Measurements from ENCODE around the gene TANGO2.

Gene TANGO2

GRCh38 chr22:20026204-20026908 lies 5.4 kb downstream of the TANGO2 start:
- Histone ChIP-seq H3K4me3 (ENCODE audit: low read depth in 1 of 2, low read length in 2 of 2) (no peak overlapping the region), H3K4me1 (ENCODE audit: control insufficient read depth in 1 of 2, insufficient read depth in 2 of 2, low read length in 2 of 2) (peaks cover 9 to 17% of the 10 kb centered on the region in 2 donors), H3K27ac (ENCODE audit: low read length) (no peak overlapping the region)

DNA sequence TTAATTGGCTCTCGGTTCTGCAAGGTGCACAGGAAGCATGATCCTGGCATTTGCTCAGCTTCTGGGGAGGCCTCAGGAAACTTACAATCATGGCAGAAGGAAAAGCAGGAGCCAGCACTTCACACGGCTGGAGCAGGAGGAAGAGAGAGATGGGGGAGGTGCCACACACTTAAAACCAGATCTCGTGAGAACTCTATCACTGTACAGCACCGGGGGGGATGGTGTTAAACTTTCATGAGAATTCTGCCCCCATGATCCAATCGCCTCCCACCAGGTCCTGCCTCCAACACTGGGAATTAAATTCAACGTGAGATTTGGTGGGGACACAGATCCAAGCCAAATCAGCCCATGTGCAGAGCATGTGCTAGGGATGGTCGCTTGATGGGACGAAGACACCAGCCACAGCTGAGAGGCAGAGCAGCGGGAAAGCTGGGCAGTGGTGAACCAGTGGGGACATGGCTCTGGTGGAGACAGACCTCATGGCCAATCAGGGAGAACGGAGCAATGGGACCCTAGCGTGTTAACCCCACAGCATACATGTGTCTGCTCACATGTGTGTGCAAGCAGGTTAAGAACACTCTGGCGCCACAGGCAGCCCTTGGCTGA lies 6.2 kb downstream of the TANGO2 start:
- Histone ChIP-seq H3K27me3 (ENCODE audit: low read depth, low read length) (no peaks in the 10 kb centered on the region), H3K36me3 (ENCODE audit: control insufficient read depth in 1 of 2, insufficient read depth in 2 of 2, low read length in 2 of 2) (peaks cover 0 to 4% of the 10 kb centered on the region in 2 donors), H3K4me3 (ENCODE audit: low read depth in 1 of 2, low read length in 2 of 2) (no peak overlapping the region), H3K4me1 (ENCODE audit: control insufficient read depth in 1 of 2, insufficient read depth in 2 of 2, low read length in 2 of 2) (peaks cover 4 to 13% of the 10 kb centered on the region in 2 donors), H3K9me3 (ENCODE audit: control insufficient read depth in 1 of 2, low read length in 2 of 2) (no peaks in the 10 kb centered on the region), H3K27ac (ENCODE audit: low read length) (no peak overlapping the region)

More at GRCh38 chr22:20026204-20026908, 5.4 kb downstream of the TANGO2 start:
- Histone ChIP-seq H3K36me3 (ENCODE audit: control insufficient read depth in 1 of 2, insufficient read depth in 2 of 2, low read length in 2 of 2) (no peaks in the 10 kb centered on the region), H3K9me3 (ENCODE audit: control insufficient read depth in 1 of 2, low read length in 2 of 2) (no peaks in the 10 kb centered on the region), H3K27me3 (ENCODE audit: low read depth, low read length) (no peaks in the 10 kb centered on the region)

GRCh38 chr22:20027966-20028854 lies 7.3 kb downstream of the TANGO2 start:
- no peaks in the 10 kb centered on the region for H3K27me3 ChIP-seq (ENCODE audit: low read depth, low read length)
- peaks cover 0 to 17% of the 10 kb centered on the region in 2 donors for H3K4me1 ChIP-seq (ENCODE audit: control insufficient read depth in 1 of 2, insufficient read depth in 2 of 2, low read length in 2 of 2)
- H3K9me3 ChIP-seq (ENCODE audit: control insufficient read depth in 1 of 2, low read length in 2 of 2) = no peaks in the 10 kb centered on the region
- H3K36me3 ChIP-seq (ENCODE audit: control insufficient read depth in 1 of 2, insufficient read depth in 2 of 2, low read length in 2 of 2) = peaks cover 0 to 7% of the 10 kb centered on the region in 2 donors
- H3K27ac ChIP-seq (ENCODE audit: low read length) = no peak overlapping the region
- no peak overlapping the region for H3K4me3 ChIP-seq (ENCODE audit: low read depth in 1 of 2, low read length in 2 of 2)

- Histone ChIP-seq H3K9me3 (ENCODE audit: control insufficient read depth in 1 of 2, low read length in 2 of 2) (no peaks in the 10 kb centered on the region), H3K27me3 (ENCODE audit: low read depth, low read length) (no peaks in the 10 kb centered on the region), H3K27ac (ENCODE audit: low read length) (no peak overlapping the region), H3K4me3 (ENCODE audit: low read depth in 1 of 2, low read length in 2 of 2) (no peak overlapping the region), H3K36me3 (ENCODE audit: control insufficient read depth in 1 of 2, insufficient read depth in 2 of 2, low read length in 2 of 2) (peaks cover 0 to 7% of the 10 kb centered on the region in 2 donors), H3K4me1 (ENCODE audit: control insufficient read depth in 1 of 2, insufficient read depth in 2 of 2, low read length in 2 of 2) (peaks cover 0 to 22% of the 10 kb centered on the region in 2 donors)
Observed at GRCh38 chr22:20028855-20029549, 8.1 kb downstream of the TANGO2 start.

GRCh38 chr22:20029550-20030225 lies 8.8 kb downstream of the TANGO2 start:
- H3K36me3 ChIP-seq (ENCODE audit: control insufficient read depth in 1 of 2, insufficient read depth in 2 of 2, low read length in 2 of 2) = peaks cover 0 to 7% of the 10 kb centered on the region in 2 donors
- no peaks in the 10 kb centered on the region for H3K9me3 ChIP-seq (ENCODE audit: control insufficient read depth in 1 of 2, low read length in 2 of 2)
- H3K27me3 ChIP-seq (ENCODE audit: low read depth, low read length) = no peaks in the 10 kb centered on the region
- H3K4me1 ChIP-seq (ENCODE audit: control insufficient read depth in 1 of 2, insufficient read depth in 2 of 2, low read length in 2 of 2) = peaks cover 0 to 22% of the 10 kb centered on the region in 2 donors
- no peak overlapping the region for H3K4me3 ChIP-seq (ENCODE audit: low read depth in 1 of 2, low read length in 2 of 2)
- no peak overlapping the region for H3K27ac ChIP-seq (ENCODE audit: low read length)

- peaks cover 0 to 22% of the 10 kb centered on the region in 2 donors for H3K4me1 ChIP-seq (ENCODE audit: control insufficient read depth in 1 of 2, insufficient read depth in 2 of 2, low read length in 2 of 2)
- H3K36me3 ChIP-seq (ENCODE audit: control insufficient read depth in 1 of 2, insufficient read depth in 2 of 2, low read length in 2 of 2) = peaks cover 0 to 10% of the 10 kb centered on the region in 2 donors
- no peaks in the 10 kb centered on the region for H3K9me3 ChIP-seq (ENCODE audit: control insufficient read depth in 1 of 2, low read length in 2 of 2)
- H3K27me3 ChIP-seq (ENCODE audit: low read depth, low read length) = no peaks in the 10 kb centered on the region
- H3K27ac ChIP-seq (ENCODE audit: low read length) = no peak overlapping the region
- no peak overlapping the region for H3K4me3 ChIP-seq (ENCODE audit: low read depth in 1 of 2, low read length in 2 of 2)
Observed at GRCh38 chr22:20031732-20032406, 11.0 kb downstream of the TANGO2 start.

DNA sequence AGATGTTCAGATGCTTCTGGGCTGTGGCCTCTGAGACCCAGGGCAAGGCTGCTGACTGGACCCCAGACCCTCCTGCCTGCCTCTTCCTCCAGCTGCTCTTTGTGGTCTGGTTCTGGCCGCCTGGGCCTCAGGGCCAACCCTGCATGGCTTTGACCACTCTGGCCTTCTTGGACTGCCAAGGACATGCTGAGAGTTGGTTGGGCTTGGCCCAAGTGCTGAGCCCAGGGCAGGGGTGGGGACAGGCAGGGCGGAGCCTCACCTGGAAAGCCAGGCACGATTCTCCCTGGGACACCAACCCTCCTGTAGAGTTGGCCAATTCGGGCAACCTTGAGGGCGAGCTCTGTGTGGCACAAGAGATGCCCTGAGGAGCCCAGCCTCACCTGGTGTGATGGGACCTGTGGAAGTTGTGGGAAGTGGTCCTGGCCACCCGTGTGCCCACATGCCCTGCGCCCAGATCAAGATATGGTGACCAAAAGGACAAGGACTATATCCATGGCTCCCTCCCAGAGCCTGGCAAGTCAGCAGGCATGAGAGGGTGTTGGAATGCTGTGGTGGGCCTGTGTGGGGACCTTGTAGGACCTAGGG lies 11.6 kb downstream of the TANGO2 start:
- H3K36me3 ChIP-seq (ENCODE audit: control insufficient read depth in 1 of 2, insufficient read depth in 2 of 2, low read length in 2 of 2) = peaks cover 4 to 14% of the 10 kb centered on the region in 2 donors
- H3K27ac ChIP-seq (ENCODE audit: low read length) = no peak overlapping the region
- peaks cover 0 to 22% of the 10 kb centered on the region in 2 donors for H3K4me1 ChIP-seq (ENCODE audit: control insufficient read depth in 1 of 2, insufficient read depth in 2 of 2, low read length in 2 of 2)
- H3K4me3 ChIP-seq (ENCODE audit: low read depth in 1 of 2, low read length in 2 of 2) = no peak overlapping the region
- H3K27me3 ChIP-seq (ENCODE audit: low read depth, low read length) = no peaks in the 10 kb centered on the region
- H3K9me3 ChIP-seq (ENCODE audit: control insufficient read depth in 1 of 2, low read length in 2 of 2) = no peaks in the 10 kb centered on the region

GRCh38 chr22:20033045-20033706 lies 12.3 kb downstream of the TANGO2 start:
- Histone ChIP-seq H3K4me1 (ENCODE audit: control insufficient read depth in 1 of 2, insufficient read depth in 2 of 2, low read length in 2 of 2) (peaks cover 0 to 21% of the 10 kb centered on the region in 2 donors), H3K36me3 (ENCODE audit: control insufficient read depth in 1 of 2, insufficient read depth in 2 of 2, low read length in 2 of 2) (peaks cover 7 to 17% of the 10 kb centered on the region in 2 donors), H3K27ac (ENCODE audit: low read length) (no peak overlapping the region), H3K9me3 (ENCODE audit: control insufficient read depth in 1 of 2, low read length in 2 of 2) (no peaks in the 10 kb centered on the region), H3K4me3 (ENCODE audit: low read depth in 1 of 2, low read length in 2 of 2) (no peak overlapping the region), H3K27me3 (ENCODE audit: low read depth, low read length) (no peaks in the 10 kb centered on the region)

GRCh38 chr22:20034143-20034542 lies 13.2 kb downstream of the TANGO2 start:
- no peak overlapping the region for H3K4me3 ChIP-seq (ENCODE audit: low read depth in 1 of 2, low read length in 2 of 2)
- no peaks in the 10 kb centered on the region for H3K9me3 ChIP-seq (ENCODE audit: control insufficient read depth in 1 of 2, low read length in 2 of 2)
- H3K4me1 ChIP-seq (ENCODE audit: control insufficient read depth in 1 of 2, insufficient read depth in 2 of 2, low read length in 2 of 2) = peaks cover 0 to 19% of the 10 kb centered on the region in 2 donors
- no peak overlapping the region for H3K27ac ChIP-seq (ENCODE audit: low read length)
- peaks cover 8 to 18% of the 10 kb centered on the region in 2 donors for H3K36me3 ChIP-seq (ENCODE audit: control insufficient read depth in 1 of 2, insufficient read depth in 2 of 2, low read length in 2 of 2)
- H3K27me3 ChIP-seq (ENCODE audit: low read depth, low read length) = no peaks in the 10 kb centered on the region

Data from muscle layer of duodenum (tissue), 2 donors.